Measurements from ENCODE around the gene MFAP3L. TPM values are rescaled to one million over a fixed set of nuclear protein-coding genes. Genes with fewer than 3 reads are reported as not detected.

MFAP3L gene
- total and polyA plus RNA-seq, 7 donors, result 0.60 to 14.7 (median 4.9) TPM

- Histone ChIP-seq H3K27me3 (no peaks in the 10 kb centered on the region), H3K4me1 (peaks cover 0 to 14% (median 13%) of the 10 kb centered on the region in 4 donors), H3K4me3 (no peak overlapping the region), H3K27ac (no peak overlapping the region), H3K9me3 (no peaks in the 10 kb centered on the region), H3K36me3 (no peaks in the 10 kb centered on the region)
- DNase-seq, result no peak
- 87 to 90% methylated on average over 5 of the region's 5 CpGs for WGBS, 2 donors
- TF ChIP-seq EP300 (IDR thresholded peaks at IDR 0.05) (no peak), CTCF (IDR thresholded peaks at IDR 0.05) (no peak), POLR2A (IDR thresholded peaks at IDR 0.05) (no peak), POLR2AphosphoS5 (IDR thresholded peaks at IDR 0.05) (no peak)
- intact Hi-C loops (cut with DNase I), result no loop called here
Observed at GRCh38 chr4:170004651-170005295, 21.4 kb downstream of the MFAP3L start.

- no peak overlapping the region for H3K4me3 ChIP-seq
- no peak overlapping the region for H3K27ac ChIP-seq
- no peaks in the 10 kb centered on the region for H3K27me3 ChIP-seq
- DNase-seq, result no peak
- intact Hi-C loops (cut with DNase I), result no loop called here
- H3K9me3 ChIP-seq, result no peaks in the 10 kb centered on the region
- TF ChIP-seq POLR2AphosphoS5 (IDR thresholded peaks at IDR 0.05) (no peak), CTCF (IDR thresholded peaks at IDR 0.05) (no peak), EP300 (IDR thresholded peaks at IDR 0.05) (no peak), POLR2A (IDR thresholded peaks at IDR 0.05) (no peak)
- no peaks in the 10 kb centered on the region for H3K36me3 ChIP-seq
- 91 to 94% methylated on average over 12 of the region's 12 CpGs for WGBS, 2 donors
- peaks cover 0 to 14% (median 12%) of the 10 kb centered on the region in 4 donors for H3K4me1 ChIP-seq
Observed at GRCh38 chr4:170003071-170004070, 22.8 kb downstream of the MFAP3L start.

- Histone ChIP-seq H3K27me3 (no peaks in the 10 kb centered on the region), H3K9me3 (no peaks in the 10 kb centered on the region), H3K36me3 (no peaks in the 10 kb centered on the region), H3K27ac (no peak overlapping the region), H3K4me3 (no peak overlapping the region), H3K4me1 (peaks cover 0 to 14% (median 10%) of the 10 kb centered on the region in 4 donors)
- intact Hi-C loops (cut with DNase I), result no loop called here
- WGBS, 2 donors, result 83 to 88% methylated on average over 5 of the region's 5 CpGs
- no peak for DNase-seq
- TF ChIP-seq EP300 (IDR thresholded peaks at IDR 0.05) (no peak), CTCF (IDR thresholded peaks at IDR 0.05) (no peak), POLR2AphosphoS5 (IDR thresholded peaks at IDR 0.05) (no peak), POLR2A (IDR thresholded peaks at IDR 0.05) (no peak)
Observed at GRCh38 chr4:170001745-170002267, 24.4 kb downstream of the MFAP3L start.

GRCh38 chr4:170001011-170001744 is 25.0 kb downstream of the MFAP3L start:
- Histone ChIP-seq H3K36me3 (no peaks in the 10 kb centered on the region), H3K4me1 (peaks cover 0 to 14% (median 10%) of the 10 kb centered on the region in 4 donors), H3K9me3 (no peaks in the 10 kb centered on the region), H3K27me3 (no peaks in the 10 kb centered on the region), H3K4me3 (no peak overlapping the region), H3K27ac (no peak overlapping the region)
- no peak for TF ChIP-seq CTCF (IDR thresholded peaks at IDR 0.05)
- TF ChIP-seq POLR2A (IDR thresholded peaks at IDR 0.05), result no peak
- no peak for TF ChIP-seq POLR2AphosphoS5 (IDR thresholded peaks at IDR 0.05)
- no peak for TF ChIP-seq EP300 (IDR thresholded peaks at IDR 0.05)
- WGBS, 2 donors, result 75 to 86% methylated on average over 3 of the region's 3 CpGs
- intact Hi-C loops (cut with DNase I), result no loop called here
- no peak for DNase-seq
